Fibroblast of mammary gland (primary cell): ENCODE results near the gene SGTB.
"Not testable (repeated sequence)": the region's sequence is repeated elsewhere in the genome, so short reads cannot be mapped to it uniquely, and the experiment has no call there.

Experiments
- DNase-seq: peaks from one replicate; pipeline ENCODE4 v3.0.0-alpha.2; 2010; ENCODE audit warnings: low read depth
- H3K4me3 ChIP-seq: 2 replicates; pipeline ENCODE4 v1.5.1; 2011; ENCODE audit warnings: low read depth, mild to moderate bottlenecking, low read length, moderate library complexity; ENCODE audit not compliant: control insufficient read depth
- TF ChIP-seq, protein P1 (sequence below): conservative IDR thresholded peaks from 2 replicates; pipeline ENCODE4 v1.5.1; 2011; ENCODE audit warnings: low read depth, low read length, inconsistent platforms; ENCODE audit not compliant: control insufficient read depth, insufficient read depth

Gene SGTB

DNA sequence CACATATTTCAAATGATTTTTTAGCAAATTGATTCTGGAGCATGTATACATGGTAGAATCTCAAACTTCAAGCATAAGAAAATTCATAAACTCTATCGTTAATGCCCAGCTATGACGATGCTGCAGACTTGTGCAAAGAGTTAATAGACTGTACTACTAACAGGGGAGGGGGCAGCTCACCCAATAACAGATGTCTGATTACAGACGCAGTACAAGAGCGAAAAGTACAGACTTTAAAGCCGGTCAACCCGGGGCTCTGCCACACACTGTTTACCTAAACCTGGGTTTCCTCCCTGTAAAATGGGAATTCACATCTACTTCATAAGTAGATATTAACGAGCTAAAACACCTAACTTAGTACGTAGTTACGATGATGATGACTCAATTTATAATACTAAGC lies 98.4 kb downstream of the SGTB start:
- peak; percentile 7 for DNase-seq
- H3K4me3 ChIP-seq = peak overlapping the region; percentile 96
- TF ChIP-seq, protein P1, sequence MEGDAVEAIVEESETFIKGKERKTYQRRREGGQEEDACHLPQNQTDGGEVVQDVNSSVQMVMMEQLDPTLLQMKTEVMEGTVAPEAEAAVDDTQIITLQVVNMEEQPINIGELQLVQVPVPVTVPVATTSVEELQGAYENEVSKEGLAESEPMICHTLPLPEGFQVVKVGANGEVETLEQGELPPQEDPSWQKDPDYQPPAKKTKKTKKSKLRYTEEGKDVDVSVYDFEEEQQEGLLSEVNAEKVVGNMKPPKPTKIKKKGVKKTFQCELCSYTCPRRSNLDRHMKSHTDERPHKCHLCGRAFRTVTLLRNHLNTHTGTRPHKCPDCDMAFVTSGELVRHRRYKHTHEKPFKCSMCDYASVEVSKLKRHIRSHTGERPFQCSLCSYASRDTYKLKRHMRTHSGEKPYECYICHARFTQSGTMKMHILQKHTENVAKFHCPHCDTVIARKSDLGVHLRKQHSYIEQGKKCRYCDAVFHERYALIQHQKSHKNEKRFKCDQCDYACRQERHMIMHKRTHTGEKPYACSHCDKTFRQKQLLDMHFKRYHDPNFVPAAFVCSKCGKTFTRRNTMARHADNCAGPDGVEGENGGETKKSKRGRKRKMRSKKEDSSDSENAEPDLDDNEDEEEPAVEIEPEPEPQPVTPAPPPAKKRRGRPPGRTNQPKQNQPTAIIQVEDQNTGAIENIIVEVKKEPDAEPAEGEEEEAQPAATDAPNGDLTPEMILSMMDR = no peak

DNA sequence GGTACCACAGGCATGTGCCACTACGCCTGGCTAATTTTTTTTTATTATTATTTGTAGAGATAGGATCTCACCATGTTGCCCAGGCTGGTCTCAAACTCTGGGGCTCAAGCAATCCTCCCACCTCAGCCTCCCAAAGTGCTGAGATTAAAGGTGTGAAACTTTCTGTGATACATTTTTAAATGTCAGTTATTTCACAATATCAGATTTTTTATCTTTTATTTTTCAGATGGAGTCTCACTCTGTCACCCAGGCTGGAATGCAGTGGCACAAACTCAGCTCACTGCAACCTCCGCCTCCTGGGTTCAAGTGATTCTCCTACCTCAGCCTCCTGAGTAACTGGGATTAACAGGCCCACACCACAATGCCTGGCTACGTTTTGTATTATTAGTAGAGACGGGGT lies 99.9 kb downstream of the SGTB start:
- H3K4me3 ChIP-seq, DNase-seq: not testable (repeated sequence)

DNA sequence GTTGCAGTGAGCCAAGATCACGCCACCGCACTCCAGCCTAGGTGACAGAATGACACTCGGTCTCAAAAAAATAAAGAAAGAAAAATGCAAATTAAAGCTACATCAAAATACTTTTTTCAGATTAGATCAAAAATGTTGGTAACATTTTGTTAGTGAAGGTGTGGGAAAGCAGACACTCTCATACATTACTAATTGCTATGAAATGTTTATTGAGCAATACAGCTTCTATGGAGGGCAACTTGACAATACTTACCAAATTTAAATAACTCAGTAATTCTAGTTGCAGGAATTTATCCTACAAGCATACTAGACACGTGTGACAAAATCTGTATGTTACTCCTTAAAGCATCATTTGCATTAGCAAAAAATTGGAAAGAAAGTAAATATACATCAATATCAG lies 101.9 kb downstream of the SGTB start:
- DNase-seq = peak; percentile 0
- no peak overlapping the region for H3K4me3 ChIP-seq
- TF ChIP-seq, protein P1 = no peak
